IMR-90 (cell line): Measurements from ENCODE around the gene TRAF3IP3. TPM values are rescaled to one million over a fixed set of nuclear protein-coding genes. Genes with fewer than 3 reads are reported as not detected.

Experiments used
- ATAC-seq: fragments of 200-7000 bp; cut with Tn5 transposase; 2 replicates; pipeline ENCODE4 v1.9.1; 2020; ENCODE audit warnings: low read depth, mild to moderate bottlenecking, moderate library complexity
- BruUV-seq: library from RNA; stranded (reverse); fragments of 400-500 nt; replicated peaks from 2 replicates; lab custom pipeline; 2021; lab: Mats Ljungman, UMichigan
- CTCF ChIA-PET: fragments of 300-600 bp; formaldehyde crosslinking; extraction: SDS; loops from one replicate; lab custom pipeline; 2021; ENCODE audit warnings: antibody characterized with exemption; lab: Yijun Ruan, JAX
- POLR2A ChIA-PET: fragments of 300-600 bp; sonication (Branson Sonifier 250); formaldehyde crosslinking; loops from one replicate; lab custom pipeline; 2022; ENCODE audit warnings: antibody characterized with exemption; ENCODE audit not compliant: unreplicated experiment; lab: Charles Lee
- DNase-seq: peaks from one replicate; pipeline ENCODE4 v3.0.0; 2013
- H2AFZ ChIP-seq: replicated peaks from 2 replicates; pipeline ENCODE3; 2013; ENCODE audit warnings: low read length, mild to moderate bottlenecking; ENCODE audit not compliant: poor library complexity
- H2AK5ac ChIP-seq: 2 replicates; pipeline ENCODE4 v1.6.1; 2013; ENCODE audit warnings: low read depth, low read length, inconsistent platforms
- H2AK9ac ChIP-seq: replicated peaks from 2 replicates; pipeline ENCODE3; 2013; ENCODE audit warnings: mild to moderate bottlenecking, low read depth, low read length, moderate library complexity; ENCODE audit not compliant: poor library complexity
- H2BK120ac ChIP-seq: 2 replicates; pipeline ENCODE4 v1.6.1; 2013; ENCODE audit warnings: low read depth, low read length, inconsistent platforms
- H2BK15ac ChIP-seq: 3 replicates; pipeline ENCODE4 v1.6.1; 2013; ENCODE audit warnings: low read depth, low read length, inconsistent platforms
- H2BK20ac ChIP-seq: 2 replicates; pipeline ENCODE4 v1.6.1; 2013; ENCODE audit warnings: low read depth, mild to moderate bottlenecking, inconsistent platforms, low read length, moderate library complexity
- H2BK5ac ChIP-seq: 2 replicates; pipeline ENCODE4 v1.6.1; 2013; ENCODE audit warnings: mild to moderate bottlenecking, low read depth, low read length, inconsistent platforms; ENCODE audit not compliant: poor library complexity, severe bottlenecking
- H3K14ac ChIP-seq: replicated peaks from 2 replicates; pipeline ENCODE4 v1.6.1; 2013; ENCODE audit warnings: low read depth, low read length, inconsistent platforms
- H3K18ac ChIP-seq: 2 replicates; pipeline ENCODE4 v1.6.1; 2013; ENCODE audit warnings: low read depth, low read length, control low read depth
- H3K23ac ChIP-seq: 2 replicates; pipeline ENCODE4 v1.6.1; 2013; ENCODE audit warnings: low read depth, low read length, inconsistent platforms
- H3K27ac ChIP-seq: 2 replicates; pipeline ENCODE4 v1.5.1; 2013; ENCODE audit warnings: mild to moderate bottlenecking, control low read depth, low read length; ENCODE audit not compliant: insufficient read depth
- H3K27me3 ChIP-seq: 2 replicates; pipeline ENCODE4 v1.6.1; 2013; ENCODE audit warnings: low read length; ENCODE audit not compliant: control insufficient read depth, insufficient read depth
- H3K36me3 ChIP-seq: 2 replicates; pipeline ENCODE4 v1.6.1; 2013; ENCODE audit warnings: low read length, mixed read lengths; ENCODE audit not compliant: control insufficient read depth, insufficient read depth
- H3K4ac ChIP-seq: 2 replicates; pipeline ENCODE4 v1.6.1; 2013; ENCODE audit warnings: low read depth, low read length, inconsistent platforms
- H3K4me1 ChIP-seq: 2 replicates; pipeline ENCODE4 v1.6.1; 2013; ENCODE audit warnings: low read length, mixed read lengths; ENCODE audit not compliant: control insufficient read depth, insufficient read depth
- H3K4me2 ChIP-seq: 2 replicates; pipeline ENCODE4 v1.6.1; 2013; ENCODE audit warnings: low read depth, mild to moderate bottlenecking, control low read depth, low read length, moderate library complexity
- H3K4me3 ChIP-seq: 2 replicates; pipeline ENCODE4 v1.5.1; 2013; ENCODE audit warnings: low read depth, mild to moderate bottlenecking, control low read depth, low read length, moderate library complexity; ENCODE audit not compliant: insufficient read depth
- H3K56ac ChIP-seq: 2 replicates; pipeline ENCODE4 v1.6.1; 2013; ENCODE audit warnings: low read length, inconsistent platforms; ENCODE audit not compliant: insufficient read depth; ENCODE audit errors: extremely low read depth
- H3K79me1 ChIP-seq, 2 experiments: 2 replicates each; pipeline ENCODE4 v1.6.1; 2013; ENCODE audit warnings: low read length in 2 of 2, inconsistent platforms in 1 of 2, low read depth in 1 of 2
- H3K9ac ChIP-seq: 2 replicates; pipeline ENCODE4 v1.6.1; 2013; ENCODE audit warnings: low read depth, low read length, control low read depth
- H3K9me1 ChIP-seq: 2 replicates; pipeline ENCODE4 v1.6.1; 2013; ENCODE audit warnings: low read length, inconsistent platforms; ENCODE audit not compliant: insufficient read depth
- H3K9me3 ChIP-seq: 2 replicates; pipeline ENCODE4 v1.6.1; 2013; ENCODE audit warnings: low read length; ENCODE audit not compliant: control insufficient read depth, insufficient read depth
- H4K20me1 ChIP-seq: 2 replicates; pipeline ENCODE4 v1.6.1; 2013; ENCODE audit warnings: low read length, inconsistent platforms; ENCODE audit not compliant: insufficient read depth
- H4K5ac ChIP-seq: 2 replicates; pipeline ENCODE4 v1.6.1; 2013; ENCODE audit warnings: mild to moderate bottlenecking, low read depth, low read length, control low read depth
- H4K8ac ChIP-seq, 2 experiments: 2 replicates each; pipeline ENCODE4 v1.6.1; 2013; ENCODE audit warnings: low read depth in 2 of 2, low read length in 2 of 2, control low read depth in 1 of 2, inconsistent platforms in 1 of 2
- H4K91ac ChIP-seq: 2 replicates; pipeline ENCODE4 v1.6.1; 2013; ENCODE audit warnings: low read depth, low read length, inconsistent platforms; ENCODE audit not compliant: insufficient read depth
- BHLHE40 ChIP-seq: fragments of 150-350 bp; IDR thresholded peaks from 2 replicates; pipeline ENCODE4 v1.6.1; 2016; ENCODE audit warnings: mild to moderate bottlenecking, low read depth, low read length
- CEBPB ChIP-seq: IDR thresholded peaks from 2 replicates; pipeline ENCODE4 v1.6.1; 2012; ENCODE audit warnings: low read depth, low read length, improper control_type of control experiment
- FOS ChIP-seq: fragments of 150-350 bp; IDR thresholded peaks from 2 replicates; pipeline ENCODE4 v1.6.1; 2016; ENCODE audit warnings: low read depth, low read length
- MXI1 ChIP-seq: IDR thresholded peaks from 2 replicates; pipeline ENCODE4 v1.6.1; 2012; ENCODE audit warnings: low read depth, mild to moderate bottlenecking, low read length, moderate library complexity, borderline replicate concordance
- NFE2L2 ChIP-seq: fragments of 150-350 bp; IDR thresholded peaks from 2 replicates; pipeline ENCODE4 v1.6.1; 2016; ENCODE audit warnings: low read depth, mild to moderate bottlenecking, low read length
- RAD21 ChIP-seq: IDR thresholded peaks from 2 replicates; pipeline ENCODE4 v1.6.1; 2012; ENCODE audit warnings: low read length, improper control_type of control experiment
- RCOR1 ChIP-seq: IDR thresholded peaks from 2 replicates; pipeline ENCODE4 v1.6.1; 2012; ENCODE audit warnings: mild to moderate bottlenecking, low read length, improper control_type of control experiment; ENCODE audit not compliant: insufficient replicate concordance
- SMC3 ChIP-seq: fragments of 150-350 bp; IDR thresholded peaks from 2 replicates; pipeline ENCODE4 v1.6.1; 2016; ENCODE audit warnings: low read depth, mild to moderate bottlenecking, antibody characterized with exemption, low read length, moderate library complexity
- WGBS, 2 experiments: methylation state at CpG; one replicate each; pipeline versions ENCODE4 v1.1.5 to v1.1.7; 2013; ENCODE audit warnings: missing lambda C conversion rate in 2 of 2; ENCODE audit not compliant: insufficient read length in 1 of 2; ENCODE audit errors: extremely low coverage in 2 of 2; 5-methylcytosine and 5-hydroxymethylcytosine counted together
- dilution Hi-C: fragments of 300-500 bp; cut with HindIII; formaldehyde crosslinking; loops from one replicate; pipeline ENCODE4 v1.14.3; 2018; ENCODE audit warnings: low sequenced_read_pairs; ENCODE audit not compliant: unreplicated experiment
- in situ Hi-C: fragments of 300-500 bp; cut with MboI; formaldehyde crosslinking; loops from 3 replicates; pipeline ENCODE4 v1.14.3; 2019; ENCODE audit warnings: low sequenced_read_pairs, inconsistent platforms, mixed read lengths
- intact Hi-C: fragments of 100-400 bp; cut with micrococcal nuclease; formaldehyde crosslinking; loops from 2 replicates; pipeline ENCODE4 v1.10.0; 2022
- polyA plus RNA-seq, 3 experiments: library from polyadenylated mRNA; depleted of rRNA; stranded (reverse); fragments of >200 nt; gene quantifications; 2 replicates each; pipeline ENCODE4 v1.2.3, GENCODE V29; 2012; ENCODE audit warnings: low replicate concordance in 1 of 3
- total RNA-seq: library from RNA; depleted of rRNA; stranded (reverse); fragments of >200 nt; gene quantifications from 2 replicates; pipeline ENCODE4 v1.2.3, GENCODE V29; 2012
- TF ChIP-seq, protein P1 (sequence below): fragments of 150-350 bp; IDR thresholded peaks from 2 replicates; pipeline ENCODE4 v1.6.1; 2016; ENCODE audit warnings: low read depth, mild to moderate bottlenecking, low read length, moderate library complexity, borderline replicate concordance
- TF ChIP-seq, protein P2 (sequence below): conservative IDR thresholded peaks from 2 replicates; pipeline ENCODE4 v1.5.1; 2012; ENCODE audit warnings: mild to moderate bottlenecking, low read depth, low read length, improper control_type of control experiment
- TF ChIP-seq, protein P3 (sequence below): fragments of 150-350 bp; IDR thresholded peaks from 2 replicates; pipeline ENCODE4 v1.6.1; 2017; ENCODE audit warnings: mild to moderate bottlenecking, antibody characterized with exemption, low read length, low read depth

TRAF3IP3 gene
- total and polyA plus RNA-seq, 2 of the 4 experiments (the other 2 are of a cell fraction): 0.12 to 0.18 TPM

DNA sequence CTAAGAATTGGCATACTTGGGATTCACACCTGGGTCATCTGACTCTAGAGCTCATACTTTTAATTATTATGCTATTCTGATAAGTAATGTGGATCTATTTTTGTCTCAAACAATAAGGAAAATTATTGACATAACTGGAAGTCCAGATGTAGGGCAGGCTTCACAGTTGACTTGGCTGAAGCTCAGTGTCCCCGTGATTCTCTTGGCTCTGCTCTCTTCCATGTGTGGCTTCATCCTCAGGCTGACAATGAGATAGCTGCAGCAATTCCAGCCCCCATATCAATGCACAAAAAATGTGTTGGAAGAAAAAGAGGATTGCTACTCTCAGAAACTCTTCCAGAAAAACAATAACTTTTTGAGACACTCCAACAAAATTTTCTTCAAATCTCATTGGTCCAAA is 27.4 kb upstream of the TRAF3IP3 start (continued):
- TF ChIP-seq, protein P1, sequence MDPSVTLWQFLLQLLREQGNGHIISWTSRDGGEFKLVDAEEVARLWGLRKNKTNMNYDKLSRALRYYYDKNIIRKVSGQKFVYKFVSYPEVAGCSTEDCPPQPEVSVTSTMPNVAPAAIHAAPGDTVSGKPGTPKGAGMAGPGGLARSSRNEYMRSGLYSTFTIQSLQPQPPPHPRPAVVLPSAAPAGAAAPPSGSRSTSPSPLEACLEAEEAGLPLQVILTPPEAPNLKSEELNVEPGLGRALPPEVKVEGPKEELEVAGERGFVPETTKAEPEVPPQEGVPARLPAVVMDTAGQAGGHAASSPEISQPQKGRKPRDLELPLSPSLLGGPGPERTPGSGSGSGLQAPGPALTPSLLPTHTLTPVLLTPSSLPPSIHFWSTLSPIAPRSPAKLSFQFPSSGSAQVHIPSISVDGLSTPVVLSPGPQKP: no peak

DNA sequence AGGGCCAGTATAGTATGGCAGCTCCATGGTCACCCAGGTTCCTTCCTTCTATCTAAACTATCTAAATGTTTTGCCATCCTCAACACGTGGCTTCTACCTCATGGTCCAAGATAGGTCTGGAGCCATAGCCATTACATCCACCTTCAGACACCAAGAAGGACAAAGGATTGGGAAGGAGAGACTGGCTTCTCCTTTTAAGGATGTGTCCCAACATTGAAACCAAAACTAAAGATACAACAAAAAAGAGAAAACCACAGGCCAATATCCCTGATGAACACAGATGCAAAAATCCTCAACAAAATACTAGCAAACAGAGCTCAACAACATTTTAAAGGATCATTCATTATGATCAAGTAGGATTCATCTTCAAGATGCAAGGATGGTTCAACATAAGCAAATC is 26.4 kb upstream of the TRAF3IP3 start:
- Histone ChIP-seq H3K4me3 (no peak overlapping the region), H3K9me1 (no peaks in the 10 kb centered on the region), H2BK120ac (no peak overlapping the region), H3K9me3 (no peaks in the 10 kb centered on the region), H4K91ac (no peak overlapping the region), H3K56ac (no peak overlapping the region), H3K36me3 (no peaks in the 10 kb centered on the region), H2AFZ (no peak overlapping the region), H4K5ac (no peak overlapping the region), H3K23ac (no peak overlapping the region), H3K27me3 (no peaks in the 10 kb centered on the region), H2BK5ac (no peak overlapping the region), H3K4me2 (no peak overlapping the region), H2AK5ac (no peak overlapping the region), H4K20me1 (no peaks in the 10 kb centered on the region), H3K4me1 (peaks cover 1% of the 10 kb centered on the region; the same call in 1 of the 2 replicates), H3K79me1 (no peaks in the 10 kb centered on the region), H3K14ac (no peak overlapping the region), H3K9ac (no peak overlapping the region), H2BK20ac (no peak overlapping the region), H2AK9ac (no peak overlapping the region), H3K18ac (no peak overlapping the region), H4K8ac (no peak overlapping the region), H2BK15ac (no peak overlapping the region), H3K27ac (no peak overlapping the region), H3K4ac (no peak overlapping the region)
- ATAC-seq: no peak
- TF ChIP-seq CEBPB: no peak
- TF ChIP-seq, protein P2, sequence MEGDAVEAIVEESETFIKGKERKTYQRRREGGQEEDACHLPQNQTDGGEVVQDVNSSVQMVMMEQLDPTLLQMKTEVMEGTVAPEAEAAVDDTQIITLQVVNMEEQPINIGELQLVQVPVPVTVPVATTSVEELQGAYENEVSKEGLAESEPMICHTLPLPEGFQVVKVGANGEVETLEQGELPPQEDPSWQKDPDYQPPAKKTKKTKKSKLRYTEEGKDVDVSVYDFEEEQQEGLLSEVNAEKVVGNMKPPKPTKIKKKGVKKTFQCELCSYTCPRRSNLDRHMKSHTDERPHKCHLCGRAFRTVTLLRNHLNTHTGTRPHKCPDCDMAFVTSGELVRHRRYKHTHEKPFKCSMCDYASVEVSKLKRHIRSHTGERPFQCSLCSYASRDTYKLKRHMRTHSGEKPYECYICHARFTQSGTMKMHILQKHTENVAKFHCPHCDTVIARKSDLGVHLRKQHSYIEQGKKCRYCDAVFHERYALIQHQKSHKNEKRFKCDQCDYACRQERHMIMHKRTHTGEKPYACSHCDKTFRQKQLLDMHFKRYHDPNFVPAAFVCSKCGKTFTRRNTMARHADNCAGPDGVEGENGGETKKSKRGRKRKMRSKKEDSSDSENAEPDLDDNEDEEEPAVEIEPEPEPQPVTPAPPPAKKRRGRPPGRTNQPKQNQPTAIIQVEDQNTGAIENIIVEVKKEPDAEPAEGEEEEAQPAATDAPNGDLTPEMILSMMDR: no peak
- TF ChIP-seq, protein P3, sequence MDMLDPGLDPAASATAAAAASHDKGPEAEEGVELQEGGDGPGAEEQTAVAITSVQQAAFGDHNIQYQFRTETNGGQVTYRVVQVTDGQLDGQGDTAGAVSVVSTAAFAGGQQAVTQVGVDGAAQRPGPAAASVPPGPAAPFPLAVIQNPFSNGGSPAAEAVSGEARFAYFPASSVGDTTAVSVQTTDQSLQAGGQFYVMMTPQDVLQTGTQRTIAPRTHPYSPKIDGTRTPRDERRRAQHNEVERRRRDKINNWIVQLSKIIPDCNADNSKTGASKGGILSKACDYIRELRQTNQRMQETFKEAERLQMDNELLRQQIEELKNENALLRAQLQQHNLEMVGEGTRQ: no peak
- TF ChIP-seq, protein P1: no peak
- TF ChIP-seq BHLHE40: no peak
- no peak for TF ChIP-seq FOS
- TF ChIP-seq MXI1: no peak
- no peak for TF ChIP-seq RAD21
- TF ChIP-seq NFE2L2: no peak
- no peak for TF ChIP-seq SMC3
- no peak for TF ChIP-seq RCOR1
- no peak for DNase-seq
- intact Hi-C loops (no loop called here), dilution Hi-C loops (no loop called here), in situ Hi-C loops (no loop called here)
- BruUV-seq: no TSS peak
- no CpG with 5 or more reads among the region's 1 CpG for WGBS, 2 experiments
- ChIA-PET CTCF (no interaction called here), POLR2A (no interaction called here)
